GM12878 (cell line): ENCODE measurements around the gene CCL22. TPM values are rescaled to one million over a fixed set of nuclear protein-coding genes. Genes with fewer than 3 reads are reported as not detected.

Source experiments
- BCL3 ChIP-seq: IDR thresholded peaks from 2 replicates; pipeline ENCODE4 v1.6.1; 2011; ENCODE audit warnings: borderline replicate concordance, low read depth, mild to moderate bottlenecking, moderate library complexity, low read length; ENCODE audit not compliant: insufficient read depth, poor library complexity, severe bottlenecking
- CHD4 ChIP-seq: fragments of 200-600 bp; sonication (generic); IDR thresholded peaks from 2 replicates; pipeline ENCODE4 v1.6.1; 2016; ENCODE audit warnings: mild to moderate bottlenecking
- DPF2 ChIP-seq: fragments of 450-650 bp; IDR thresholded peaks from 2 replicates; pipeline ENCODE4 v1.6.1; 2017; ENCODE audit warnings: mild to moderate bottlenecking
- ELK1 ChIP-seq: IDR thresholded peaks from 2 replicates; pipeline ENCODE4 v1.6.1; 2012; ENCODE audit warnings: low read depth, low read length, improper control_type of control experiment
- FOS ChIP-seq: IDR thresholded peaks from 3 replicates; pipeline ENCODE4 v1.6.1; 2011; ENCODE audit warnings: borderline replicate concordance; ENCODE audit not compliant: insufficient read length; ENCODE audit errors: extremely low read depth
- MTA3 ChIP-seq: IDR thresholded peaks from 2 replicates; pipeline ENCODE4 v1.6.1; 2012; ENCODE audit warnings: low read length, inconsistent platforms, borderline replicate concordance
- NFYA ChIP-seq: IDR thresholded peaks from 2 replicates; pipeline ENCODE4 v1.6.1; 2011; ENCODE audit warnings: low read depth, mild to moderate bottlenecking, low read length, improper control_type of control experiment, borderline replicate concordance
- NR2C1 ChIP-seq: fragments of 450-650 bp; IDR thresholded peaks from 2 replicates; pipeline ENCODE4 v1.6.1; 2017; ENCODE audit warnings: antibody characterized with exemption, mild to moderate bottlenecking, moderate library complexity
- PAX8 ChIP-seq: fragments of 450-650 bp; IDR thresholded peaks from 2 replicates; pipeline ENCODE4 v1.6.1; 2017; ENCODE audit warnings: mild to moderate bottlenecking, moderate library complexity
- PBX3 ChIP-seq: IDR thresholded peaks from 2 replicates; pipeline ENCODE4 v1.6.1; 2011; ENCODE audit warnings: mild to moderate bottlenecking, low read depth, low read length, moderate library complexity; ENCODE audit not compliant: insufficient replicate concordance
- POLR2A ChIP-seq: IDR thresholded peaks from 2 replicates; pipeline ENCODE4 v1.6.1; 2011; ENCODE audit warnings: low read depth, mild to moderate bottlenecking, low read length
- POLR2AphosphoS2 ChIP-seq: IDR thresholded peaks from 2 replicates; pipeline ENCODE4 v1.6.1; 2011; ENCODE audit warnings: low read depth, mild to moderate bottlenecking, low read length, improper control_type of control experiment, moderate library complexity
- SIN3A ChIP-seq: IDR thresholded peaks from 2 replicates; pipeline ENCODE4 v1.6.1; 2012; ENCODE audit warnings: low read depth, low read length, improper control_type of control experiment
- TAF1 ChIP-seq: IDR thresholded peaks from 2 replicates; pipeline ENCODE4 v1.6.1; 2011; ENCODE audit warnings: mild to moderate bottlenecking, low read depth, low read length, borderline replicate concordance
- YY1 ChIP-seq: IDR thresholded peaks from 2 replicates; pipeline ENCODE4 v1.6.1; 2011; ENCODE audit warnings: low read depth, mild to moderate bottlenecking, low read length
- polyA plus RNA-seq, 11 experiments: library from polyadenylated mRNA; depleted of rRNA in 4 of 11; unstranded in 6 of 11; stranded (reverse) in 5 of 11; fragments of >200 nt; fragmentation: Nextera tagmentation in 4 of 11; fragmentation: Illumina TruSeq in 1 of 11; extraction: Ambion mirVana in 4 of 11; extraction: Trizol in 1 of 11; gene quantifications; 1 replicate in 1 of 11; 2 replicates in 10 of 11; pipeline versions ENCODE4 v1.2.1 to v1.2.3, GENCODE V29; 2011 to 2016; ENCODE audit warnings: inconsistent platforms in 2 of 11, missing spikeins in 2 of 11, low read depth in 1 of 11
- total RNA-seq, 4 experiments: library from RNA; depleted of rRNA in 3 of 4; stranded (reverse); fragments of >200 nt in 3 of 4; fragmentation: Illumina TruSeq in 1 of 4; extraction: Trizol in 1 of 4; gene quantifications; 2 replicates each; pipeline versions ENCODE4 v1.2.1 to v1.2.3, GENCODE V29; 2013 to 2021
- TF ChIP-seq, protein P1 (sequence below), 3 experiments: IDR thresholded peaks in 2 of 3; conservative IDR thresholded peaks in 1 of 3; 2 replicates each; pipeline ENCODE4 v1.5.1; 2011; ENCODE audit warnings: low read depth in 3 of 3, low read length in 3 of 3, mild to moderate bottlenecking in 3 of 3, control low read depth in 2 of 3, moderate library complexity in 2 of 3, inconsistent platforms in 1 of 3, mixed read lengths in 1 of 3; ENCODE audit not compliant: control insufficient read depth in 2 of 3, insufficient read depth in 1 of 3; ENCODE audit errors: extremely low read depth in 1 of 3
- TF ChIP-seq, protein P2 (sequence below): fragments of 450-650 bp; conservative IDR thresholded peaks from 2 replicates; pipeline ENCODE4 v1.6.1; 2017; ENCODE audit warnings: mild to moderate bottlenecking, moderate library complexity
- TF ChIP-seq, protein P3 (sequence below): fragments of 450-650 bp; formaldehyde crosslinking; IDR thresholded peaks from 2 replicates; pipeline ENCODE4 v1.5.0; 2022; ENCODE audit warnings: mild to moderate bottlenecking, missing genetic modification characterization

Gene CCL22
- total and polyA plus RNA-seq, 10 of the 15 experiments (the other 5 are each of a cell fraction or from before 2014, with no cell fraction given) = 38.0 to 704 (median 349) TPM

GRCh38 chr16:57377080-57377841, 18.7 kb downstream of the CCL22 start (continued):
- TF ChIP-seq, protein P1, sequence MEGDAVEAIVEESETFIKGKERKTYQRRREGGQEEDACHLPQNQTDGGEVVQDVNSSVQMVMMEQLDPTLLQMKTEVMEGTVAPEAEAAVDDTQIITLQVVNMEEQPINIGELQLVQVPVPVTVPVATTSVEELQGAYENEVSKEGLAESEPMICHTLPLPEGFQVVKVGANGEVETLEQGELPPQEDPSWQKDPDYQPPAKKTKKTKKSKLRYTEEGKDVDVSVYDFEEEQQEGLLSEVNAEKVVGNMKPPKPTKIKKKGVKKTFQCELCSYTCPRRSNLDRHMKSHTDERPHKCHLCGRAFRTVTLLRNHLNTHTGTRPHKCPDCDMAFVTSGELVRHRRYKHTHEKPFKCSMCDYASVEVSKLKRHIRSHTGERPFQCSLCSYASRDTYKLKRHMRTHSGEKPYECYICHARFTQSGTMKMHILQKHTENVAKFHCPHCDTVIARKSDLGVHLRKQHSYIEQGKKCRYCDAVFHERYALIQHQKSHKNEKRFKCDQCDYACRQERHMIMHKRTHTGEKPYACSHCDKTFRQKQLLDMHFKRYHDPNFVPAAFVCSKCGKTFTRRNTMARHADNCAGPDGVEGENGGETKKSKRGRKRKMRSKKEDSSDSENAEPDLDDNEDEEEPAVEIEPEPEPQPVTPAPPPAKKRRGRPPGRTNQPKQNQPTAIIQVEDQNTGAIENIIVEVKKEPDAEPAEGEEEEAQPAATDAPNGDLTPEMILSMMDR (IDR thresholded peaks at IDR 0.05 in 2 of 3, conservative IDR thresholded peaks at IDR 0.05 in 1 of 3; ENCODE audit: control insufficient read depth in 2 of 3, extremely low read depth in 1 of 3, insufficient read depth in 1 of 3, low read depth in 3 of 3, low read length in 3 of 3) = peak in 2 of 3 experiments; percentile 14 to 31; a peak in 2 of 6 replicates
- no peak for TF ChIP-seq ELK1
- TF ChIP-seq, protein P2, sequence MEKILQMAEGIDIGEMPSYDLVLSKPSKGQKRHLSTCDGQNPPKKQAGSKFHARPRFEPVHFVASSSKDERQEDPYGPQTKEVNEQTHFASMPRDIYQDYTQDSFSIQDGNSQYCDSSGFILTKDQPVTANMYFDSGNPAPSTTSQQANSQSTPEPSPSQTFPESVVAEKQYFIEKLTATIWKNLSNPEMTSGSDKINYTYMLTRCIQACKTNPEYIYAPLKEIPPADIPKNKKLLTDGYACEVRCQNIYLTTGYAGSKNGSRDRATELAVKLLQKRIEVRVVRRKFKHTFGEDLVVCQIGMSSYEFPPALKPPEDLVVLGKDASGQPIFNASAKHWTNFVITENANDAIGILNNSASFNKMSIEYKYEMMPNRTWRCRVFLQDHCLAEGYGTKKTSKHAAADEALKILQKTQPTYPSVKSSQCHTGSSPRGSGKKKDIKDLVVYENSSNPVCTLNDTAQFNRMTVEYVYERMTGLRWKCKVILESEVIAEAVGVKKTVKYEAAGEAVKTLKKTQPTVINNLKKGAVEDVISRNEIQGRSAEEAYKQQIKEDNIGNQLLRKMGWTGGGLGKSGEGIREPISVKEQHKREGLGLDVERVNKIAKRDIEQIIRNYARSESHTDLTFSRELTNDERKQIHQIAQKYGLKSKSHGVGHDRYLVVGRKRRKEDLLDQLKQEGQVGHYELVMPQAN = no peak
- TF ChIP-seq DPF2 = peak; percentile 89
- TF ChIP-seq MTA3 = peak; percentile 74; the same call in 1 of the 2 replicates
- TF ChIP-seq PBX3 = no peak
- TF ChIP-seq, protein P3, sequence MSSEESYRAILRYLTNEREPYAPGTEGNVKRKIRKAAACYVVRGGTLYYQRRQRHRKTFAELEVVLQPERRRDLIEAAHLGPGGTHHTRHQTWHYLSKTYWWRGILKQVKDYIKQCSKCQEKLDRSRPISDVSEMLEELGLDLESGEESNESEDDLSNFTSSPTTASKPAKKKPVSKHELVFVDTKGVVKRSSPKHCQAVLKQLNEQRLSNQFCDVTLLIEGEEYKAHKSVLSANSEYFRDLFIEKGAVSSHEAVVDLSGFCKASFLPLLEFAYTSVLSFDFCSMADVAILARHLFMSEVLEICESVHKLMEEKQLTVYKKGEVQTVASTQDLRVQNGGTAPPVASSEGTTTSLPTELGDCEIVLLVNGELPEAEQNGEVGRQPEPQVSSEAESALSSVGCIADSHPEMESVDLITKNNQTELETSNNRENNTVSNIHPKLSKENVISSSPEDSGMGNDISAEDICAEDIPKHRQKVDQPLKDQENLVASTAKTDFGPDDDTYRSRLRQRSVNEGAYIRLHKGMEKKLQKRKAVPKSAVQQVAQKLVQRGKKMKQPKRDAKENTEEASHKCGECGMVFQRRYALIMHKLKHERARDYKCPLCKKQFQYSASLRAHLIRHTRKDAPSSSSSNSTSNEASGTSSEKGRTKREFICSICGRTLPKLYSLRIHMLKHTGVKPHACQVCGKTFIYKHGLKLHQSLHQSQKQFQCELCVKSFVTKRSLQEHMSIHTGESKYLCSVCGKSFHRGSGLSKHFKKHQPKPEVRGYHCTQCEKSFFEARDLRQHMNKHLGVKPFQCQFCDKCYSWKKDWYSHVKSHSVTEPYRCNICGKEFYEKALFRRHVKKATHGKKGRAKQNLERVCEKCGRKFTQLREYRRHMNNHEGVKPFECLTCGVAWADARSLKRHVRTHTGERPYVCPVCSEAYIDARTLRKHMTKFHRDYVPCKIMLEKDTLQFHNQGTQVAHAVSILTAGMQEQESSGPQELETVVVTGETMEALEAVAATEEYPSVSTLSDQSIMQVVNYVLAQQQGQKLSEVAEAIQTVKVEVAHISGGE (CRISPR knock-in tag) = no peak
- peak; percentile 98 for TF ChIP-seq BCL3
- no peak for TF ChIP-seq FOS
- no peak for TF ChIP-seq NR2C1
- TF ChIP-seq CHD4 = no peak
- TF ChIP-seq PAX8 = no peak
- TF ChIP-seq POLR2A = no peak
- TF ChIP-seq SIN3A = no peak
- TF ChIP-seq TAF1 = no peak
- TF ChIP-seq POLR2AphosphoS2 = no peak
- 0 out of 2 replicates have a peak, but pooled peaks have one; percentile 10 for TF ChIP-seq YY1
- TF ChIP-seq NFYA = no peak
